Stimulated activated CD8-positive, alpha-beta memory T cell treated with anti-CD3 and anti-CD28 coated beads, Interleukin-15, amount 100 ng/mL, for 4 hours (primary cell): Measurements from ENCODE around the gene MINDY4.

Source experiments
- DNase-seq, 2 donors: peaks; one replicate each; pipeline ENCODE4 v3.0.0-alpha.2; 2020; ENCODE audit warnings: low read depth in 2 of 2

MINDY4 gene

DNA sequence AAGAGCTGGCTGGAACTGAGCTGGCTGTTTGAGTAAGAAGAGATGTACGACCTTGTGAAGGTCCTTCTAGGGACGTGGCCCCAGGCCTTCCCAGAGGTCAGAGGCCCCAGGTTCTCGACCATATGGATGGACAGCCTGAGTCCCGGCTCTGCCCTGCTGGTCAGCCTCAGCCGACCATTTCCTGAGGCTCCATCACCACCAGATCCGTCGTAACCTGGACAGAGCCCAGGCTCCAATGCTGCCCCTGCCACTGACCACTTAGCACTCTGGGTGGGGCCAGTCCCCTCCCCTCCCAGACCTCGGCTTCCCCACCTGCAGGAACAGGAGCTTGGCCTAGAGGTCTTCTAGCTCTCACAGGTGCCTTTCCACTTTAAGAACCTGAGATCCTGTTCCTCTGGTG is 29.9 kb upstream of the MINDY4 start:
- DNase-seq = no peak

DNA sequence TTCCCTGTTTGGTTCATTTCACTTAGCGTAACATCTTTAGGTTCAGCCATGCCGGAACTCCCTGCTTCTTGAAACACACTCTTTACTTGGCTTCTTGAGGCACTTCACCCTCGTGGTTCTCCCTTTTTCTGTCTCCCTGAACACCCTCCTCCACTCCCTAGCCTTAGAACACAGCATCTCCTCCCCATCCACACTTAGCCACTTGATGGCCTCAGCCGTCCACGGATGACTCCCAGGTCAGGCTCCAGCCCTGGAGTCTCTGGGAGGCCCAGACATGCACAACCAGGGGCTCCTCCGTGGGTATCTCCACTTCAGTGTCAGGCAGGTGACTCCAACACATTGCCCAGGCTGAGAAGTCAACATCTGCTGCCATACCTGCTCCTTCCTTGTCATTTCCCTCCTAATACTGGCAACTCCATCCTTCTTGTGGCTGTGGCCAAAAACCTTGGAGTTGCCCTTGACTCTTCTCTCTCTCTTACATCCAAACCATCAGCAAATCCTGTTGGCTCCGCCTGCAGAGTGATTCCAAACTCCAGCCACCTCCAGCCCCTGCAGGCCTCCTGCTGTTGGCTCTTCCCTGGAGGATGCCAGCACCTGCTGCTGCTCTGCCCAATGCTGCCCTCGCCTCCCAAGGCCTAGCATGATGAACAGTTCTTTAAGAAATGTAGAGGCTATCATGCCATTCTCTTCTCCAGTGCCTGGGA is 27.7 kb upstream of the MINDY4 start:
- no peak for DNase-seq

DNA sequence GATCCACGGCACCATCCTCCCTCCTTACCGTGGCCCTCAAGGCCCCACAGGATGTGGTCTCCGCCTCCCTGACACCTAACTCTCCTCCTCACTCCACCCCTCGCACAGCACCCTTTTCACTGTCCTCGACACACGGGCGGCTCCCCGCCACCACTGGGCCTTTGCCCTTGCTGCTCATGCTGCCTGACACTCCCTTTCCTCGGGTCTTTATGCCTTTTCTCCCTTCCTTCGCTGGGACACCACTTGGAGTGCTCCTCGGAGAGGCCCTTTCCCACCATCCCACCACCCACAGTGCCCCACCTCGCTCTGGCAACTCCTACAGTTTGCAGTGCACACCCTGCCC is 27.2 kb upstream of the MINDY4 start:
- no peak for DNase-seq

DNA sequence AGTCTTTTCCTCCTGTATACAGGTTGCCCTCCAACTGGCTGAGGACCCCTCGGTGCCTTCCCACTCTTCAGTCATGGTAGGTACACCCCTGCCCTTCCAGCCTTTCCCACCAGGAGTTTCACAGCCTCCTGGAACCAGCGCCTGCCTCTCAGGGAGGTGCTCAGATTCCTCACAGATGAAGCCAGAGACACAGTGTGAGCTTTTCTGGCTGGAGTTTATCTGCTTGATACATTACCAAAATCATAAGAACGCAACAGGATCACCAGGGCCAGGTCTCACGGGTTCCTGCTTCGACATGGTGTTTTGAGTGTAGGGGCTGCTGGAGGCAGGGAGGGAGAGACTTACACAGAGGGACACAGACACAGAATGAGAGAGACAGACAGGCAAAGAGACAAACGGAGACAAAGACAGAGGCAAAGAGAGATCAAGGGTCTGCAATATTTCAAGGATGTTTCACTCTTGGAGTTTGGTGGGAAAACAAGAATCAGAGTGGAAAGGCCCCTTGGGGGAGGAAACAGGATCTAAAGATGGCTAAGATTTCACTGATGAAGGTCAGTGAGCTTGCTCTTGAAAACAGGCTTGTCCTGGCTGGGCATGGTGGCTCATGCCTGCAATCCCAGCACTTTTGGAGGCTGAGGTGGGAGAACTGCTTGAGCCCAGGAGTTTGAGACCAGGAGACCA is 25.8 kb upstream of the MINDY4 start:
- no peak for DNase-seq

DNA sequence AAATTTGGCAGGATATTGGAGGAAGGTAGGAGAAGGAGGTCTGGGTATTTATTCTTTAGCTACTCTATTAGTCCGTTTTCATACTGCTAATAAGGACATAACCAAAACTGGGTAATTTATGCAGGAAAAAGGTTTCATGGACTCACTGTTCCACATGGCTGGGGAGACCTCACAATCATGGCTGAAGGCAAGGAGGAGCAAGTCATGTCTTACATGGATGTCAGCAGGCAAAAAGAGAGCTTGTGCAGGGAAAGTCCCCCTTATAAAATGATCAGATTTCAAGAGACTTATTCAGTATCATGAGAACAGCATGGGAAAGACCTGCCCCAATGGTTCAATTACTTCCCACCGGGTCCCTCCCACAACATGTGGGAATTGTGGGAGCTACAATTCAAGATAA is 21.2 kb upstream of the MINDY4 start:
- no peak for DNase-seq

DNA sequence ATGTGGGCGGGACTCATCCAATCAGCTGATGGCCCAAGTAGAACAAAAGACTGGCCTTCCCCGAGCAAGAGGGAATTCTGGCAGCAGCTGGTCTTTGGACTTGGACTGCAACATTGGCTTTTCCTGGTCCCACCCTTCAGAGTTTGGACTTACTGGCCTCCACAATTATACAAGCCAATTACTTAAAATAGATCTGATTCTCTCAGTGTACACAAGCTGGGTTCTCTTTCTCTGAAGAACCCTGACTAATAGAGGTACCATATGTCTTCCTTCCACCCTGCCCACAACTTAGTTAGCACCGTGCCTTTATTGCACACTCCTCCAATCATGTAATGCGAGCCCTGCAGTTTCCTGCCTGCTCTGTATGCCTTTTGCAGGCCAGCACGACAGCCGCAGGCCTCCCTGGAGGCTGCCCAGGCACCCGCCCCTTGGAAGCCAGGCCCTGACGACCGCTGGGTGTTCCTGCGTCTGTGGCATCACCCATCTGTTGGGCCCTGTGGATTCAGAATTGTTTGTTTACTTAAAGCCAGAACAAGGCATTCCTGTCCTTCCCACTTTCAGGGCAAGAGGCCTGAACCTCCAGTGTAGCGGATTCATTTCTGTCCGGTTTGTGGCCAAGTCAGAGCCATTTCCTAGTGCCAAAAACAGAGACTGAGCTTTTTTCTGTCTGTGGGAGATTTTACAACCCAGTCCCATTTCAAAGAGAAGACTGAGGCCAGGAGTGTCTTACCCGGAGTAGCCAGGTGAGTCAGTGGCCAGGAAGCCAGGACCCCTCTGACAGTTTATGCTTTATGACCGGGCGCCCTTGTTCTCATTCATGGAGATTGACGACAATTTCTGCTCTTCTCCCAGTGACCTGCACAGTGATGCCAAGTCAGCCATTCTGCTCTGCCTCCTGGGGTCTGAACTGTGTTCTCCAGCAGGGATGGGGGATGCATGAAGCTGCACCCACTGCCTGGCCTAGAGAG is 20.2 kb upstream of the MINDY4 start:
- no peak for DNase-seq

DNA sequence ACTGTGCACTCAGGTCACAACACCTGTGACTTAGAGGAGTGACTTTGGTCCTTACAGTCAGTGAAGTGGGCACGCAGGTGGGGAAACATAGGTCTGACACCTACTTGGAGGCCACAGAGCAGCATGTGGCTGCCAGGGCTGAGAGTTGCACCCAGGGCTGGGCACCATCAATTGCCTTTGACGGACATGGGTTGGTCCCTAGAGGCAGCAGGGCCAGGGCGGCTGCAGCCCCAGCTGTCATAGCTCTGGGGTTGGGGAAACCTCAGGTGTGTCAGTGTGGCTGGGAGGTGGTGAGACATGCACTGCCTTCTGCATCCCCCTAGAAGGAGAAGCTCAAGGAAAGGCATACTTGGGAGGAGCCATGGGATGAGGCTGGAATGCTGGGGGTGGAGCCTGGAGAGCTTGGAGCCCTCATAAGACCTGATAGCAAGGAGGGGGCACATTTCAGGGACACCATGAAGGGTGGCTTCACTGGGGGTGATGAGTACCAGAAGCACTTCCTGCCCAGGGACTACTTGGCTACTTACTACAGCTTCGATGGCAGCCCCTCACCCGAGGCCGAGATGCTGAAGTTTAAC is 19.4 kb upstream of the MINDY4 start, which contains the start of gene INMT:
Gene INMT, plus strand, starts transcription at position 440 of the 578 bp plus-strand sequence. Its CDS starts 16 bp downstream, at position 456.
- DNase-seq = no peak

DNA sequence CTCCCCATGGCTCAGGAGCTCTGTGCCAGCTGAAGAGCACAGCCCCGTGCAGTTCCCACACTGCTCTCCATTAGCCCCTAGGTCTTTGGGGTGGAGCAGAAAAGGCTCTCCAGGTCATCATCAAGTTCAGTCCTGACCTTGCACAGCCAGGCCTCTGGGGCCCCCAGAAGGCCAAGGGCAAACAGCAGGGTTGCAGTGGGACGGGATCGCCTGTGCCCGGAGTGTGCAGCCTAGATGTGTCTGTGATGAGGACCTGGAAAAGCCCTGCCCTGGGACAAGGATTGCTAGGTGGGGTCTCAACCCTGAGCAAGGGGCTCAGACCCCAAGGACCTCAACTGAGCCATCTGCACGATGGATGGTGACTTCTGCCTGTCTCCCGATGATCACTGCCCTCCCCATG is 18.7 kb upstream of the MINDY4 start:
- DNase-seq = no peak

DNA sequence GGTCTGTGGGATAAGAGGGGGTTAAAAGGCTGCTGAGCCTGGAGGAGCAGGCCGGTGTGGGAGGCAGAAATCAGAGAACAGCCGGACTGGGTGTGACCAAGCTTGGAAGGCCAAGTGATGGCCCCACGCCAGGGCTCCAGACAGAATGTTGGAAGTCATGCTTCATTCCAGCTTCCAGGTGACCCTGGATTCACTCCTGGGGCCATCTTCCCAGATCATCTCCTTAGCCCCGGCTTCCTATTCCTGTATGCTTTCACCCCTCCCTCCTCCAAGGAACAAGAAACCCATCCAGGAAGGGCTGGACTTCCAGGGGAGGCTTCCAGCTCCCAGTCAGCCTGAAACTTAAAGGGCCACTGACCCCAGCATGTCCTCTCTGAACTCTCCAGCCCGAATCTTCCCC is 18.2 kb upstream of the MINDY4 start:
- no peak for DNase-seq

DNA sequence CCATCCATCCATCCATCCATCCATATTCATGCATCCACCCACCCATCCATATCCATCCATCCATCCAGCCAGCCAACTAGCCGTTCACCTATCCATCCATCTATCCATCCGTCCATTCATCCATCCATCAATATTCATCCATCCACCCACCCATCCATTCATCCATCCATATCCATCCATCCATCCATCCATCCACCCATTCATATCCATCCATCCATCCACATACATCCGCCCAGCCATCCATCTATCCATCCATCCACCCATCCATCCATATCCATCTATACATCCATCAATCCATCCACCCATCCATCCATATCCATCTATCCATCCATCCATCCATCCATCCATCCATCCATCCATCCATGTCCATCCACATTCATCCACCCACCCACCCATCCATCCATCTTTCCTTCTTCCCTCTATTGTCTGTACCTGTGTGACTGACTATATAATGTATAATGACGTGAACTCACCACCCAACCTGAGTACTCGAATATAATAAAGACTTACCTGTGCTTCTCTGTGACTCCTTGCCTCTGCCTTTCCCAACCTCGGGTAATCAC is 16.8 kb upstream of the MINDY4 start:
- no peak for DNase-seq

DNA sequence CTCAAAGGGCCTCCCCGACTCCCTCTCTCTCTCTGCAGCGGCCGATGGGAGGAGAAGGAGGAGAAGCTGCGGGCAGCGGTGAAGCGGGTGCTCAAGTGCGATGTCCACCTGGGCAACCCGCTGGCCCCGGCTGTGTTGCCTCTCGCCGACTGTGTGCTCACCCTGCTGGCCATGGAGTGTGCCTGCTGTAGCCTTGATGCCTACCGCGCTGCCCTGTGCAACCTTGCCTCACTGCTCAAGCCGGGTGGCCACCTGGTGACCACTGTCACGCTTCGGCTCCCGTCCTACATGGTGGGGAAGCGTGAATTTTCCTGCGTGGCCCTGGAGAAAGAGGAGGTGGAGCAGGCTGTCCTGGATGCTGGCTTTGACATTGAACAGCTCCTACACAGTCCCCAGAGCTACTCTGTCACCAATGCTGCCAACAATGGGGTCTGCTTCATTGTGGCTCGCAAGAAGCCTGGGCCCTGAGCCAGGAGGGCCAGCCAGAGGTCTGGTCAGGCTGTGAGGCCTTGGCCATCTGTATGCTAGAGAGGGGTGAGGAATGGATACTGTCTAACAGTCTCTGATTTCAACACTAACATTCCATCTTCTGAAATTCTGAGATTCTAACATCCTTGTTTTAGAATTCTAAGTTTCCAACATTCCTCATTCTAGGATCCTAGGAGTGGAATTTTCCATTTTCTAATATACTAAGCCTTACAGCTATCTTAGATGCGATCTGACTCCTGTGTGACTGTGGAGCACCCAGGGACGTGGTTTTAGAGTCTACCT is 15.6 kb upstream of the MINDY4 start:
- no peak for DNase-seq

DNA sequence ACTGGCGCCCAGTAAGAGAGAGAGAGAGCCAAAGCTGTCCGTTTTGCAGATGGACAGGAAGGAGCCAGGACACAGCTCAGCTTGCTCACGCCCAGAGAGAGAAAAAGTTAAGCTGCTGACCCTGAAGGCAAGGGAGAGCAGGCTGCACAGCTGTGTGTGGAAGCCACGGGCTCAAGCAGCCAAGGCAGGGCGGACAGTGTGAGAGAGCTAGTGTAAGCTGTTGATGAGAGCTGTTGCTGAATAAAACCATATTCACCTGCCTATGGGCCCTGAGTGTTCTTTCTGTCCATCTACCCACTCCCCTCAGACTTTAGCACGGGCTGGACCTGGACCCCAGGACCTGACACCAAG is 13.9 kb upstream of the MINDY4 start:
- DNase-seq = no peak

DNA sequence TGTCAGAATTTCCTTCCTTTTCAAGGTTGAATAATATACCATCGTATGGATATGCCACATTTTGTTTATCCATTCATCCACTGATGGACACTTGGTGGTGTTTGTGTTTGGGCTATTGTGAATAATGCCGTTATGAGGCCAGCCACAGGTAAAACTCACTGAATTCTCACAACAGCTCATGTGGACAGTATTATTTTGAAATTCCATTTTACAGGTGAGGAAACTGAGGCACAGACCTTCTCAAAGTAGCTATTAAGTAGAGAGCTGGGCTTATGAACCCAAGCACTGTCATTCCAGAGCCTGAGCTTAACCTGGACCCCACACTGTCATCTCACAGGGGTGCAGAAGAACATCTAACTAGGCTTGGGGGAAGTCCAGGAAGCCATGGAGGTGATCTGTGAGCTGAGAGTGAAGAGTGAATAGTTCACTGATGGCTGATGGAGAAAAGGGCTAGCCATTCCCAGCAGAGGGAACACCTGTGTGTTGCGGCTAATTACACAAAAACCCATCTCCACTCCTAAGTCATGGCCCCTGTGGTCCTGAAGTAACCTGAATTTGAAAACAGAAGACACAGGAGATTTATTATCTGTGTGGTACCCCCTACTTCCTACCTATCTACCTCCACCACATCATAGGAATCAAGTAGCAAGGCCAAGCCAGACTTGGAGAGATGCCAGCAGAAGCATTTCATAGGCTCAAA is 10.6 kb upstream of the MINDY4 start:
- no peak for DNase-seq

DNA sequence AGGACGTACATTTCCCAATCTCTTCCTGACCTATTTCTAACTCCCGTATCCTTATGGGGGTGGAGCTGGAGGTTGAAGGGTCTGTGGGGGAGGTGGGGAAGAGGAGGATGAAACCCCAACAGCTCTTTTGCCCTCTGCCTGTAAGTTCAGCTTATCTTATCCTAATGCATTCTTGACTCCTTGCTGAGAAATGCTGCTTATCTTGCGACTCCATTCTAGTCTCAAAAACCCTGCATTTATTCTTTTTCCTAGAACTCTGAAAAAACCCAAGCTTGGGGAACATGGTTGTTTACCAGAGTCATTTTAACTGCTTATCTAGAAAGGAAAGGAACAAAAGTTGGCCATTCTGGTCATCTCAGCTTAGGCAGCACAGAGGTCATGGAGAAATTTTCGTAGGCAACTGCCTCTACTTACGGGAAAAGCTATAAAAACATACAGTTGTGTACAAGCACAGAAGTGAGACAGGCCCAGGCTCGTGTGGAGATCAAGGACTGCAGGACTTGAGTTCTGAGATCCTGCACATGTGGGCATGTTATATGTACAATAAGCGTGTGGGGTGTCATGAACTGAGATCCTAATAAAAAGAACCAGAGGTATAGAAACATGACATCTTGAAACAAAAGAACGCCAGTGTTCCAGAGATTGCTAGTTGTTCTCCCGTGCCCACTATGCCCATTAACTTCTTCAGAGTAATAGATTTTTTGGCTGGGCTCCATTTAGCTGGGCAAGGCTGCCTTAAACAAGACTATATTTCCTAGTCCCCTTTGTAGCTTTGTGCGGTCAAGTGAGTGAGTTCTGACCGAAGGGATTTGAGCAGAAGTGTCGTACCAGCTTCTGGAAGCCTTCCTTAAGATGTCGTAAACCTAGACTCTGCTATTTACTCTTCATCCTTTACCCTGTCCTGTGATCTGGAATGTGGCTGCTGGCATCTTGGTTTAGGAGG is 9.7 kb upstream of the MINDY4 start:
- DNase-seq = no peak

DNA sequence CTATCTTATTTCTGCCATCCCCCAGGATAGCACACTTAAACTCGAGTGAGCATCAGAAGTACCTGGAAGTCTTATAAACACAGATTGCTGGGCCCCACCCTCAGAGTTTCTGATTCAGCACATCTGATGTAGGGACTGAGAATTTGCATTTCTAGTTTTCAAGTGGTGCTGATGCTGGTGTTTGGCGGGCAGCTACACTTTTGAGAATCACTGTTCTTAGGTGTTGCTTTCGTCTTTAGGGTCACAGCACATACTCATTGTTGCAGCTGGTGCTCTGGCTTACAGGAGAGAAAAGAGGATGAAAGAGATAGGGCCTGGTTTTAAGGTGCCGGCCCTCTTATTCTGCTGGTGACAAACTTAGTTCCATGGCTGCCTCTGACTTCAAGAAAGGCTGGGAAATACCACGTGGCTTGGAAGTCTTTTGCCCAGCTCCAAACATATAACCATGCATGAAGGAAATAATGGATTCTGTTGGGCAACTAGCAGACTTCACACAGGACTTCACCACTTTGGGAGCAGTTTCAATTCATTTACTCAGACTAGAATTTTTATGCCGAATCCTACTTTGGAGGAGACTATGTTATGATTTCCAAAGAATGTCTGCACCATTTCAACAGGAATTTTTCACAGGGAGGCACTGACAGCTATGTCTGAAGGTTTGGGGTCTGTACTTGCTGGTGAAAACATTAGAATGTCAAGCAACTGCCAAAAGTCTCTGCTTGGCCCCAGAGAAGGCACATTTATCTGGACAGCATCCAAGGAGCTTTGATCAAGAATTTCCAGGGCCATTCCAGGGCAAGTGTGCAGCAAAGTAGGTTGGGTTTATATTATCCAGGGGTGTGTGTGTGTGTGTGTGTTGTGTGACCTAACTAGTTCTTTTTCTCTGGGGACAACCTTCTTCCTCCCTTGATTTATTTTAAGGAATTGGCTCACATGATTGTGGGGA is 6.9 kb upstream of the MINDY4 start:
- DNase-seq = no peak

DNA sequence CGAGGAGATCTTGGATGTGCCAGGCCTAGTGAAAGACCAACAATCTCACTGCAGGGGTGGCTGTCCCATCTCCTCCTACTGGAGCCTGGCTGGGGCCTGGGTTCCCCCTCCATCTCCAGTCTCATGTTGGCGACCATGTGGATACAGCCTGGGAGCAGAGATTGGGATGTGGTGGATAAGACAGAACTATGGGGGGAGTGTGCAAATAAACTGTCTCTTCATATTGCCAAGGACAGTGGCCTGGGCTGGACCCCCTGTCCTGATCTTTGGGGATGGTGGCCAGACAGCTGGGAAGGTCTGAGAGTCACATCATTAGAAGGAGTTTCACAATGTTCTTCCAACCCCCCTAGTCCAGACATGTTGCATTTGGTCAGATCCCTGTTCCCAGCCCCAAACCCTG is 5.8 kb upstream of the MINDY4 start:
- DNase-seq = no peak

DNA sequence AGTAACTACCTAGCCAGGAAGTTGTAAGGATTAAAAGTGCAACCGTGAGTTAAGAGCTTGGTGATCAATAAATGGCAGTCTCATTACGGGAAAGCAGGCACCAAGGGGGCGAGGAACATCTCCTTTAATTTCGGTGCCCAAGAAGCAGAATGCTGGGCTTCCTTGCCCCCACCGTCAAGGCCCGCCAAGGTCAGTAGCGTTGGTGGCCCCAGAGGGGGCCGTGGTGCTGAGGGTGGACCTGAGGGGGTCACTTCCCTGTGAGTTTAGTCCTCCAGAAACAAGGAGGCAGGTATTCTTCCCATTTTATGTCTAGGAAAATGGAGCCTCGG is 408 bp upstream of the MINDY4 start:
- DNase-seq = no peak

DNA sequence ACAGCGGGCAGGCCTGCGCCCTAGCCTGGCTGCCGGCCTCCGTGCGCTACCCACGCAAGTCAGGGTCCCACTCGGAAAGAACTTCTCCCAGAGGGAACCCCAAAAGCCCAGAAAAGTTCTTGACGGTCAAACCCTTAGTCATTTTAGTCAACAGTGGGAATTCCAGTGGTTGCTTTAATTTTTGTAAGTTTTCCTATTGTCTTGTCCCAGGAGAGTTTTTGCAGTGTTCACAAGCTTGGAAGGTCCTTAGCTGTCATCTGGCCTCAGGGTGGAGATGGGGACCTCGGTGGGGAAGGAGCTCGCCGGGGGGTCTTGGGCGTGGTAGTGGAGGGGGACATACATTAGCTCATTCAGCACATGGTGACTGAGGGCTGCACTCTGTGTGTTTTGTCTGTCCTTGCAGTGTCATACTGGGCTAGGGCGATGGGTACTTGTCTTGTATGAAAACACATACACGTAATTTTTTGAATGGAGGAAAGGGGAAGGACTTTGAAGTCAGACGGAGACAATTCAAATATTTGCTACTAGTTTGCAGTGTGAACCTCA is 736 bp downstream of the MINDY4 start:
- no peak for DNase-seq
